ENCODE measurements around the gene SDK1. TPM values are rescaled to one million over a fixed set of nuclear protein-coding genes. Genes with fewer than 3 reads are reported as not detected.
A peak's percentile ranks its signal among the peaks of the same experiment; 100 is the strongest.

The SDK1 gene
- total RNA-seq, 1 experiment from 2014 or later = 9.3 TPM

GRCh38 chr7:4024806-4025205, 723.8 kb downstream of the SDK1 start:
- DNase-seq (ENCODE audit: low spot score) (no peak), ATAC-seq (no peak)
- Mint-ChIP-seq H3K4me1 (peaks cover 27% of the 10 kb centered on the region), H3K27me3 (ENCODE audit: low read depth) (no peaks in the 10 kb centered on the region), H3K27ac (peak overlapping the region; percentile 21; the same call in 1 of the 2 replicates), H3K9me3 (peaks cover 14% of the 10 kb centered on the region), H3K36me3 (peaks cover 16% of the 10 kb centered on the region; the same call in 1 of the 2 replicates), H3K4me3 (no peak overlapping the region)
- CTCF ChIA-PET = no interaction called here
- POLR2A ChIA-PET = no interaction called here
- TF ChIP-seq ATF1 (CRISPR knock-in tag; IDR thresholded peaks at IDR 0.05) (no peak), ELF4 (CRISPR knock-in tag; IDR thresholded peaks at IDR 0.05; ENCODE audit: low read depth) (no peak), ZSCAN18 (CRISPR knock-in tag; IDR thresholded peaks at IDR 0.05) (no peak), OVOL2 (CRISPR knock-in tag; IDR thresholded peaks at IDR 0.05; ENCODE audit: borderline replicate concordance) (no peak), CREM (CRISPR knock-in tag; IDR thresholded peaks at IDR 0.05) (no peak), ZNF416 (CRISPR knock-in tag; IDR thresholded peaks at IDR 0.05) (no peak)

GRCh38 chr7:4025210-4025609, 724.2 kb downstream of the SDK1 start:
- Mint-ChIP-seq H3K27ac (peak overlapping the region; percentile 21; the same call in 1 of the 2 replicates), H3K4me1 (peaks cover 27% of the 10 kb centered on the region), H3K36me3 (peaks cover 12% of the 10 kb centered on the region; the same call in 1 of the 2 replicates), H3K9me3 (peaks cover 11% of the 10 kb centered on the region), H3K4me3 (no peak overlapping the region), H3K27me3 (ENCODE audit: low read depth) (no peaks in the 10 kb centered on the region)
- CTCF ChIA-PET = no interaction called here
- DNase-seq (ENCODE audit: low spot score) = no peak
- POLR2A ChIA-PET = no interaction called here
- ATAC-seq = peak; percentile 72
- TF ChIP-seq SMAD3 (CRISPR knock-in tag; IDR thresholded peaks at IDR 0.05; ENCODE audit: borderline replicate concordance) = no peak
- TF ChIP-seq SOX15 (CRISPR knock-in tag; IDR thresholded peaks at IDR 0.05) = no peak
- TF ChIP-seq ZNF317 (CRISPR knock-in tag; IDR thresholded peaks at IDR 0.05; ENCODE audit: borderline replicate concordance, low read depth) = no peak
- no peak for TF ChIP-seq ATF6 (CRISPR knock-in tag; IDR thresholded peaks at IDR 0.05)
- no peak for TF ChIP-seq AFF4 (CRISPR knock-in tag; IDR thresholded peaks at IDR 0.05; ENCODE audit: borderline replicate concordance)
- TF ChIP-seq NR2C2 (CRISPR knock-in tag; IDR thresholded peaks at IDR 0.05) = no peak
- TF ChIP-seq MYBL2 (CRISPR knock-in tag; IDR thresholded peaks at IDR 0.05) = no peak
- no peak for TF ChIP-seq ETV6 (CRISPR knock-in tag; IDR thresholded peaks at IDR 0.05)

GRCh38 chr7:4025694-4026615, 724.9 kb downstream of the SDK1 start:
- no peaks in the 10 kb centered on the region for H3K27me3 Mint-ChIP-seq (ENCODE audit: low read depth)
- POLR2A ChIA-PET = no interaction called here
- ATAC-seq = no peak; the same call in 1 of the 2 replicates
- no peak for TF ChIP-seq SMAD3 (CRISPR knock-in tag; IDR thresholded peaks at IDR 0.05; ENCODE audit: borderline replicate concordance)
- TF ChIP-seq, protein P1, sequence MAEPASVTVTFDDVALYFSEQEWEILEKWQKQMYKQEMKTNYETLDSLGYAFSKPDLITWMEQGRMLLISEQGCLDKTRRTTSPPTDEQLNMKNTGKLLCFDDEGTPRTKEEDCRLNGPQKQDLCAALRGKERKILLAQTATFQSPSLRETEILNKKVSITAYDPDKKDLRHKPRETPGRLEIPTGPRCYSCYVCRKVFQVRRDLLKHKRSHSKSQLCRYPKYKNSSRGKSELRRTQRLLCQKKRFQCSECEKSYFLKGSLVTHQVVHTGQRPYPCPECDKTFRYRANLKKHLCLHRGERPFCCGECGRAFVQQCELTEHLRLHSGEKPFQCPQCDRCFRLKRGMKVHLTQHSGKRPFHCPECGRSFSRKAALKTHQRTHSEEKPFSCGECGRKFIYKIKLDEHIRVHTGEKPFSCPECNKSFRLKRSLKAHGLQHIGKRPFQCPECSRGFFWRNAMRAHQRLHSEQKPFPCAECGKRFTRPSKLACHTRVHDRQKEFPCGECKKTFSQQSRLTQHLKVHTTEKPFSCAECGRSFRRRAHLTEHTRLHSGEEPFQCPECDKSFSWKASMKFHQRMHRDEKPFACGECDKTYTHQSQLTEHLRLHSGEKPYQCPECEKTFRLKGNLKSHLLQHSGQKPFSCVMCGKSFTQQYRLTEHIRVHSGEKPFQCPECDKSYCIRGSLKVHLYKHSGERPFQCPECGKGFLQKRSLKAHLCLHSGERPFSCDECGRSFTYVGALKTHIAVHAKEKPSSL (CRISPR knock-in tag; conservative IDR thresholded peaks at IDR 0.05) = no peak
- TF ChIP-seq TCF7 (CRISPR knock-in tag; IDR thresholded peaks at IDR 0.05; ENCODE audit: low read depth) = no peak
- no peak for TF ChIP-seq PRRX2 (CRISPR knock-in tag; IDR thresholded peaks at IDR 0.05)
- no peak for TF ChIP-seq ZNF671 (CRISPR knock-in tag; IDR thresholded peaks at IDR 0.05)
- TF ChIP-seq NFE2L1 (CRISPR knock-in tag; IDR thresholded peaks at IDR 0.05) = no peak
- no peak for DNase-seq (ENCODE audit: low spot score)
- peaks cover 4% of the 10 kb centered on the region; the same call in 1 of the 2 replicates for H3K36me3 Mint-ChIP-seq
- H3K4me3 Mint-ChIP-seq = no peak overlapping the region
- peaks cover 27% of the 10 kb centered on the region for H3K4me1 Mint-ChIP-seq
- CTCF ChIA-PET = interaction anchor here (0.9 kb wide), 1 partner anchor 26 kb away, joined by 3 read pairs; no protein-coding TSS in a partner anchor
- peak overlapping the region; percentile 40; the same call in 1 of the 2 replicates for H3K27ac Mint-ChIP-seq
- H3K9me3 Mint-ChIP-seq = peaks cover 4% of the 10 kb centered on the region

Measured in WTC11 (cell line).